ENCODE results near the gene NDC80. TPM values are rescaled to one million over a fixed set of nuclear protein-coding genes. Genes with fewer than 3 reads are reported as not detected.
"Not testable (repeated sequence)": the region's sequence is repeated elsewhere in the genome, so short reads cannot be mapped to it uniquely, and the experiment has no call there.

NDC80 gene
- 6.8 and 20.8 TPM in 2 replicates for total RNA-seq

GRCh38 chr18:2571200-2572170 lies at the start of gene NDC80, which contains the start of gene METTL4:
TSS of gene NDC80 (plus strand) at chr18:2571557. CDS start at chr18:2572986, 1,429 bp downstream.
TSS of gene METTL4 (minus strand) at chr18:2571505. CDS start at chr18:2567216, 4,289 bp downstream.
- DNase-seq (ENCODE audit: low read depth in 2 of 2), result peak; percentile 83 to 92

DNA sequence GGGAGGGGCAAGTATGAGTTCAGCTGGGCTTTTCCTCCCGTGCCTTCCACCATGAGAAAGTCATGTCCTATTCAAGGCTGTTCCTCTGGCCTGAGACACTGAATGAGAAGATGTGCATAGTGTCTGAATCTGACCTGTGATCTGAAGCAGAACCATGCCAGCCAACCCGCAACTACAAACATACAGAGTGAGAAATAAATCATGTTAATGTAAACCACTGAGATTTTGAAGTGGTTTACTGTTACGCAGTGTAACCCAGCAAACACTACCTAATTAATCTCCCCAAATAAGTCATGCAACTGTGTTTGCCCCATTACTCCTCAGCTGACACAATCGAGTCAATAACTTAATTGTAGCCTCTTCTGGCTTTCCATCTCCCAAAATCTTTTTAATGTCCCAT lies 49.2 kb upstream of the NDC80 start:
- DNase-seq (ENCODE audit: low read depth in 2 of 2), result no peak

GRCh38 chr18:2524794-2525198 lies 46.6 kb upstream of the NDC80 start:
- not testable (repeated sequence) for DNase-seq (ENCODE audit: low read depth in 2 of 2)

GRCh38 chr18:2526329-2526728 lies 45.0 kb upstream of the NDC80 start:
- no peak for DNase-seq (ENCODE audit: low read depth in 2 of 2)

DNA sequence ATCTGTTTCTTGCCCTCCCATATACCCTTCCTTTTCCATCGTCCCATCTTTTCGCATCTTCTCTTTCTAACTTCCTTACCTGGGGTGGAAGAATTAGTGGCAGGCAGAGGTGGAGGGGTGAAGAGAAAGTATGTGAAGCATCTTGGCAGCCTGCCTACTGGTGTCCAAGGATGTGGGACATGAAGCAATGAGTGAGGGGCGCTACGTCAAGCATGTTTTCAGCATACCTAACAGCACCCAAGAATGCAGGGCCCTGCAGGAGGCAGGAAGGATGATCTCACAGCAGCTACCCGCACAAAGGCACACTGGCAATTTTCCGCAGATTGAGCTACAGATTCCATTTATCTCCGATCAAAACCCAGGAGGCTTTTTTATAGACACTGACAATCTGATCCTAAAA lies 42.2 kb upstream of the NDC80 start:
- no peak for DNase-seq (ENCODE audit: low read depth in 2 of 2)

- no peak for DNase-seq (ENCODE audit: low read depth in 2 of 2)
Measured at GRCh38 chr18:2531751-2532150, 39.6 kb upstream of the NDC80 start.

- no peak for DNase-seq (ENCODE audit: low read depth in 2 of 2)
Measured at GRCh38 chr18:2532797-2533196, 38.6 kb upstream of the NDC80 start.

DNA sequence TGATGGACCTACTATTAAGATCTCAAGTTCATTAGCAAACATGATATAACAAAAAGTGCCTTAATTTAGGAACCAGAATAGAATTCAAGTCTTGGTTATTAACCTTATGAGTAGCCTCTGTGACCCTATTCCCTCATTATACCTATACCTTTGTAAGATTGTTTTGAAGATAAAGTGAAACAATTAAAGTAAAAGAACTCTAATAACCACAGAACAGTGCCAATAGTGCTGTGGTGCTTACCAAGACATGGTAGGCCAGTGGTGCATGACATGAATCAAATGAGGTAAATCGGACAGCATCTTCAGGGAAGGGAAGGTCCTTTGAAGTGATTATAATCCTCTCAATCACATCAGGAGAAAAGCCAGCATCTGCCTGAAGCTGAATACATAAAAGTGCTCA lies 36.5 kb upstream of the NDC80 start:
- no peak for DNase-seq (ENCODE audit: low read depth in 2 of 2)

DNA sequence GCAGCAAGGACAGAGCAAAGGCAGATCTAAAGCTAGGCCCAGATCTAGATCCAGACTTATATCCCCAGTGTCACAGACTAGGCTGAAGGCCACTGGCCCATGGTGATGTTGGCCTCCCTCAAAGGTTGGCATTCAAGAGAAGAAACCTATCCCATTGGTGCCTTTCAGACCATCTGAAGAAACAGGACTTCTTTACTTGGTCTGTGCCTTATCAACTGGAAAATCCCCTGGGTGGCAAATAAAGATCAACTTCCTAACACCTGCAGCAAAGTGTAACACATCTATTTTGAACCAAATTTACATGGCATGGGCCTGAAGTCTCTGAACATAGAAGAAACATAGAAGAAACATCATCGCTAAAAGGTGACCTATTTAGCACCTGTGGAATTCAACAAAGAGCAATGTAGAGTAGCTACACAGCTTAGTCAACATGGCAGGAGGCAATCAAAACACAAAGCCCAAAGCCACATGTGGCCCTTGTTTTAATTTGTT lies 35.9 kb upstream of the NDC80 start:
- DNase-seq (ENCODE audit: low read depth in 2 of 2), result no peak

GRCh38 chr18:2536063-2536462 lies 35.3 kb upstream of the NDC80 start:
- DNase-seq (ENCODE audit: low read depth in 2 of 2), result no peak

DNA sequence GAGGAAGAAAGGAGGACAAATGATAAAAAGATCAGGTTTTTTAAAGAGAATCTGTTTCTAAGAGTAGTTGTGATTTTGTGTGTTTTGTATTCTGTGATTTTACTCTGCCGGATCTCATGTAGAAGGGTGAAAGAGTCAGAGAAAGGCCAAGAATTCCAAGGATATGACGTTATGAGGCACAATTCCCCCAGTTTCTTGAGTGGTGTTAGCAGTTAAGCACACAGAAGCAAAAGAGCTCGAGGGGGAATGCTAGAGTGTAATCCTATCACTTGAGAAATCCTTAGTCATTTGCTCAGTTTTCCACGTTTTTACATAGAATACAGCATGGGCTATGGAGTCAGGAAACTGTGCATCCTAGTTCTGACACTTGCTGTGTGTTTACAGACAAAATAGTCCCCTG lies 34.9 kb upstream of the NDC80 start:
- DNase-seq (ENCODE audit: low read depth in 2 of 2), result no peak

DNA sequence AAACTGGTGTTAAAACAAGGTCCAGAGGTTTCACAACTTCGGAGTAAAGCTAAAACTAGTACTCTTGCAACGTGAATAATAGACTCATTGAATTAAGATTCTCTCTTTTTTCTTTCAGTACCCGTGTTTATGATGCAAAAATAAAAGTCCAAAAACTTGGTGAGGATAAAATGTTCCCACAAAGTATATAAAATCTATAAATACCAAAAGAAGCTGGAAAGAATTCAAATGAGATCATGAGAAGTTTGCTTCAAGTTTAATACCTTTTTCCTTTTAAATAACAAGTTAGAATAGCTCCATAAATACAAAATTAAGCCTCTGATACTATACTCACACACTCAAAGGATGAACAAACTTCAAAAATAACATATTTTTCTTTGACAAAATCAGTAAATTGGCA lies 34.1 kb upstream of the NDC80 start:
- DNase-seq (ENCODE audit: low read depth in 2 of 2), result no peak

- no peak for DNase-seq (ENCODE audit: low read depth in 2 of 2)
Measured at GRCh38 chr18:2538236-2538635, 33.1 kb upstream of the NDC80 start.

GRCh38 chr18:2538844-2539243 lies 32.5 kb upstream of the NDC80 start:
- DNase-seq (ENCODE audit: low read depth in 2 of 2), result no peak

GRCh38 chr18:2540575-2540974 lies 30.8 kb upstream of the NDC80 start:
- no peak for DNase-seq (ENCODE audit: low read depth in 2 of 2)

GRCh38 chr18:2541925-2542563 lies 29.3 kb upstream of the NDC80 start:
- peak; percentile 18 to 46 for DNase-seq (ENCODE audit: low read depth in 2 of 2)

- DNase-seq (ENCODE audit: low read depth in 2 of 2), result no peak
Measured at GRCh38 chr18:2545155-2545554, 26.2 kb upstream of the NDC80 start.

DNA sequence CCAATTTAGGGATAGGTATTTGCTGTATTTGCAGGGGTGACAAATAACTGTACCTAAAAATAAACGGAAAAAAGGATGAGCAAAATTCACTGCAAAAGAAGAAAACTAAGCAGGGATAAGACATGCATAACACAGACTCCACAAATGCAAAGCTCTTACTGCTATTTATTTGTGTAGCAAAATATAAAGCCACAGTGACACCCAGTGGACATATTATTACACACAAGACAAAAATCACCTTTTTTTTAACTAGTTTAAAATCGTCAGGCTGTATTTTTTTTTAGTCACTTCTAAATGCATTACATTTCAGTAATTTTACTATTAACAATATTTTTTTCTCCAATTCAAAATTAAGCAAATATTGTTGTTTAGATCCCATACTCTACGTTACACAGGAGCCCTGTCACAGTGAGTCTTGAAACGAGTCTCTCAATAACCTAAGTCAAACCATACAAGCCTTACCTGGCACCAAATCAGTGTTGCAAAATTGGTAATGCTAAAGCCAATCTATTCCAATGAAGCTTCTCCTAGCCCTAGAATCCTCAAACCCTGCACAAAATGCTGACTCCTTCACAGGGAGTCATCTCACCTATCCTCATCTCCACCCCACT lies 23.8 kb upstream of the NDC80 start:
- peak; percentile 61 to 75 for DNase-seq (ENCODE audit: low read depth in 2 of 2)

DNA sequence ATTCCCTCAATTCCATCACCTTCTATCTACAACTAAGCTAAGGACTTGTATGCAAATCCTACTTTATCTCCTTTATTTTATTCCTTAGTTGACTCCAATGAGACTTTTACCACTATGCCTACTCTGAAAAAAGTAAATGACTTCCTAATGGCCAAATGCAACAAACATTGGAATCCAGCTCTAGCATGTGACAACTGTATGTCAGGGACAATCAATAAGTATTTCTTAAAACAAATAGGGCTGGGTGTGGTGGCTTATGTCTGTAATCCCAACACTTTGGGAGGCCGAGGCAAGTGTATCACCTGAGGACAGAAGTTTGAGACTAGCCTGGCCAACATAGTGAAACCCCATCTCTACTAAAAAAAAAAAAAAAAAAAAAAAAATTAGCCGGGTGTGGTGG lies 21.9 kb upstream of the NDC80 start:
- DNase-seq (ENCODE audit: low read depth in 2 of 2), result no peak

GRCh38 chr18:2551425-2551824 lies 19.9 kb upstream of the NDC80 start:
- no peak for DNase-seq (ENCODE audit: low read depth in 2 of 2)

- DNase-seq (ENCODE audit: low read depth in 2 of 2), result peak; percentile 17 to 52
Measured at GRCh38 chr18:2554696-2555095, 16.7 kb upstream of the NDC80 start.

- no peak for DNase-seq (ENCODE audit: low read depth in 2 of 2)
Measured at GRCh38 chr18:2555895-2556294, 15.5 kb upstream of the NDC80 start.
